Activated CD4-positive, alpha-beta T cell treated with anti-CD3 and anti-CD28 coated beads, Interleukin-2, amount 50 U/mL, for 16 hours (primary cell): ENCODE measurements around the gene FAM200A.
"Not testable (repeated sequence)": the region's sequence is repeated elsewhere in the genome, so short reads cannot be mapped to it uniquely, and the experiment has no call there.

ENCODE experiments used
- DNase-seq: peaks from one replicate; pipeline ENCODE4 v3.0.0-alpha.2; 2020

Gene FAM200A

GRCh38 chr7:99551767-99552463, at the start of gene FAM200A:
Gene FAM200A (minus strand): TSS chr7:99552114. CDS start chr7:99548407, 3,707 bp downstream.
- peak; percentile 88 for DNase-seq

DNA sequence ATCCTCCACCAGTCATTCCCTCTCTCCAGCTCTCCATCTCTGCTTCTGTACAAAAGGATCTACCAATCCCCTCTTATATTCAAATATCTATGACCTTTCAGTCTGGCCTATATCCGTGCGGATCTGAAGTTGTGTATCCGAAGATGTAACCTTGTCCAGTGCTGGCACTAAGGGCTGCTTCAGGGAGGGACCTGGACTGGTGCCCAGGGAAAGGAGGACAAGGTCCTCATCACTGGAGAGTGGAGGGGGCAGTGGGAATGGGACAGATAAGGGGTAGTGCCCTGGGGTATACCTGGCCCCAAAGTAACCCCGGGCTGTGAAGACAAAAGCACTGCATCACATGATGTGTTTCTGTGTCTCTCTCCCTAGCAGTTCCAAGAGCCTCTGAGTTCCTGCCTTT, 47.9 kb upstream of the FAM200A start:
- DNase-seq, result no peak

DNA sequence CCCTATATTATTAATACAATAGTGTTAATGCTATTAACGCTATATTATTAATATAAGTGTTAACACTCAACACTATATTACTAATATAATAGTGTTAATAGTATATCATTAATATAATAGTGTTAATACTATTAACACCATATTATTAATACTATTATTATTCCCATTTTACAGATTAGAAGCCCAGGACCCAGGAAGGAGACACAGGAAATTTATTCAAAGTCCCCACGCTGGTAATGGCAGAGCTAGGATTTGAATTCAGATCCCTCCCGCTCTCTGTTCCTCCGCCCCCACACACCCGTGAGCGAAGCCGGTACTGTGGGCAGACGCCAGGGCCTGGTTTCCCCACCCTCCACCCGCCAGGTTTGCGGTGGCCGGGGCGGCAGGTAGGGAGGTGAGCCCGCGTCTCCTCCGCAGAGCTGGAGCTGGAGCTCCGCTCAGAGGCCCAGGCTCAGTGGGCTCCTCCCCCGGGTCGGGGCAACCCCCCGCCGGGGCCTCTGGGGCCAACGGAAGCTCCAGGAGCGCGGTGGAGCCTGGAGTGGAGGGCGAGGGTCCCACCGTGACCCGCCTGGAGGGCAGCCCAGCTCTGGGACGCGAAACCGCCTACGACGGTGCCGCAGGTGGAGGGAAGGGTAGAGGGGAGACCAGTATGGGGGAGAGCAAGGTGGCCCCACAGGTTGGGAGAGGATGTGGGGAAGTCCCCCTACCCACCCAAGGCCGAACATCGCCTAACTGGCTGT, 46.0 kb upstream of the FAM200A start, which contains the start of gene TMEM225B:
TSS of gene TMEM225B (plus strand) at position 506 of the 740 bp plus-strand sequence. CDS start 6,122 bp downstream, outside the sequence.
- no peak for DNase-seq

DNA sequence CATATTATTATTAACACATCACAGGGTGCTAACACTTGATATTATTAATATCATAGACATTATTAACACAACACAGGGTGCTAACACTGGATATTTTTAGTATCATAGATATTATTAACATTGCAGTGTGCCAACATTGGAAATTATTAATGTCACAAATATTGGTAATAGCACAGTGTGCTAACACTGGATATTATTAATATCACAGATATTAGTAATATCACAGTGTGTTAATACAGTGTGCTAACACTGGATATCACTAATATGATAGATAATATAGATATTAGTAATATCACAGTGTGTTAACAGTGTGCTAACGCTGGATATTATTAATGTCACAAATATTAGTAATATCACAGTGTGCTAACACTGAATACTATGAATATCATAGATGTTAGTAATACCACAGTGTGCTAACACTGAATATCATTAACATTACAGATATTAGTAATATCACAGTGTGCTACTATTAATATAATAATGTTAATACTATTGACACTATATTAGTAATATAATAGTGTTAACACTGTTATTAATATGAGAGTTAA, 44.6 kb upstream of the FAM200A start:
- DNase-seq, result no peak

GRCh38 chr7:99594948-99595745, 43.2 kb upstream of the FAM200A start:
- DNase-seq, result no peak

- no peak for DNase-seq
These were observed 37.0 kb upstream of the FAM200A start for GRCh38 chr7:99588868-99589267.

- not testable (repeated sequence) for DNase-seq
These were observed 28.9 kb upstream of the FAM200A start for GRCh38 chr7:99580778-99581332.

GRCh38 chr7:99579956-99580777, 28.3 kb upstream of the FAM200A start:
- peak; percentile 24 for DNase-seq

- no peak for DNase-seq
These were observed 27.5 kb upstream of the FAM200A start for GRCh38 chr7:99579281-99579955.

- DNase-seq, result no peak
These were observed 24.3 kb upstream of the FAM200A start for GRCh38 chr7:99576251-99576650.

GRCh38 chr7:99573257-99573656, 21.3 kb upstream of the FAM200A start:
- DNase-seq, result no peak

DNA sequence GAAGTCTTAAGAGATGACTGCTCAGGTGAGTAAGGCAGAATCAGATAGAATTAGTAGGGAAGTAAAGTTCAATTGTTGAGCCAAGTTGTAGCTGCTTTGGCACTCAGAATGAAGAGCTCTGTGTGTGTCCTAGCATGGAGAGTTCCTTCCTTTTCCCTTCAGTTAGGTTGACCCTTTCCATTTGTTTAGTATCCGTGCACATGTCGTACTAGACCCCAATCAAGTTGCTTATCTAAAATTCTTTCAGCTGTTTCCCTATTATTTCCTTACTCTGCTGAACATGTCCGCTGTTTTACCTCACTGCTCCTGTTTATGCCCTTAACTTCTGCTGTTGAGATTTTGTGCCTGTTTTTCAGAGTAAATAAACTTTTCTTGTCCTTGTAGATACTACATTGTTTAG, 19.9 kb upstream of the FAM200A start:
- DNase-seq, result no peak

GRCh38 chr7:99568770-99569169, 16.9 kb upstream of the FAM200A start:
- not testable (repeated sequence) for DNase-seq

- DNase-seq, result no peak
These were observed 11.7 kb upstream of the FAM200A start for GRCh38 chr7:99563650-99564049.

DNA sequence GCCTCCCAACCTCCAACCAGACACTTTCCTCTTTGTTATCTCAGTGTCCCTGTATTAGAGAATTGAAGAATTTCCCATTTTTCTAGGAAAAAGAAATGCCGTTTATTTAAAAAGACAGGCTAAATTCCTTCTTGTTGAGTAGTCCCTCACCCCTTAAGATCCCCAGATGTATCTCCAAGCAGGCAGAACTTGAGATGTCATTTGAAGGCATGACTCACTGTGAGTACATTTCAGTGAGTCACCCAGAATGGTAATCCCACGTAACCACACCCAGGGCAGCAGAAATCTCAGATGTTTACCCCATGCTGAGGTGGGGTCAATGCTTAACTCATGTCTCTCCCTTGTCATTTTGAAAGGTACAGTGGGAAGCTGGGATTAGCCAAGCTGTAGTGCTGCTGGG, 10.9 kb upstream of the FAM200A start:
- DNase-seq, result peak; percentile 69

DNA sequence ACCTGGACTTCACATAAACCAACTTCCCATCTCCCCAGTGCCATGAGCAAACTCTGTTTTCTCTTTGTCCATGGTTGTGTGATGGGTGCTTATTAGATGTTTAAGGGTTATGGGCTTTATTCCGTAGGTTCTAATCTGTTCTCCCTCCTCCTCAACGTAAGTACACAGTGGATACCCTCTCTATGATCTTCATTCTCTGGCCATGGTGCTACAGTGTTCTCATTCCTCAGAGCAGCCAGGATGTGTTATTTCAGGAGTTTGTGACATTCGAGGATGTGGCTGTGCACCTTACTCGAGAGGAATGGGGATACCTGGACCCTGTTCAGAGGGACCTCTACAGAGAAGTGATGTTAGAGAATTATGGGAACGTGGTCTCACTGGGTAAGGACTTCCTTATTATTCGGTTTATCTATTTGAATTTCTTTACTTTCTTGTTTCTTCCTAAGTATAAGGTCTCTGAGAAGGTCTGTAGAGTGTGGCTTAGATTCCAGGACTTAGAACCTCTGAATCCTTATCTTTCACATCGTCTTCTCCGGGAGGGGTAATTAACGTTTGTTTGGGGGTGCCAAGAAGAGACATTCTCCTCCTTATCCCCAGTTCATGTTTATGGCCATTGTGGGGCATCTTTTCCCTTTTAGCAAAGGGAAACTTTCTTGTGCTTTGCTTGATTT, 10.3 kb upstream of the FAM200A start:
- DNase-seq, result no peak

DNA sequence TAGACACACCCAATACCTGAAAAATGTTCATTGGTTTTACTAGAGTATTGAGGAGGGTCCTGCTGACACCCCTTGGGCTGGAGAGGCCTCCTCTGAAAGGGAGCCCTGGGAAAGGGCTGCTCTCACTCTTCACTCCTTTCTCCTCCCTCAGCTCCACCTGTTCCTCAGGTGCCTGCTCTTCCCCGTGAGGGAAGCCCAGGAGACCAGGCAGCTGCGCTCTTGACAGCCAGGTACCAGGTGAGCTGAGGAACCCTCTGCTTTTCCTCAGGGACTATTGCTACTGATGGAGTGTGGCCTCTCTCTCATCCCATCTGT, 9.8 kb upstream of the FAM200A start:
- DNase-seq, result no peak

- DNase-seq, result no peak
These were observed 9.2 kb upstream of the FAM200A start for GRCh38 chr7:99560834-99561736.

DNA sequence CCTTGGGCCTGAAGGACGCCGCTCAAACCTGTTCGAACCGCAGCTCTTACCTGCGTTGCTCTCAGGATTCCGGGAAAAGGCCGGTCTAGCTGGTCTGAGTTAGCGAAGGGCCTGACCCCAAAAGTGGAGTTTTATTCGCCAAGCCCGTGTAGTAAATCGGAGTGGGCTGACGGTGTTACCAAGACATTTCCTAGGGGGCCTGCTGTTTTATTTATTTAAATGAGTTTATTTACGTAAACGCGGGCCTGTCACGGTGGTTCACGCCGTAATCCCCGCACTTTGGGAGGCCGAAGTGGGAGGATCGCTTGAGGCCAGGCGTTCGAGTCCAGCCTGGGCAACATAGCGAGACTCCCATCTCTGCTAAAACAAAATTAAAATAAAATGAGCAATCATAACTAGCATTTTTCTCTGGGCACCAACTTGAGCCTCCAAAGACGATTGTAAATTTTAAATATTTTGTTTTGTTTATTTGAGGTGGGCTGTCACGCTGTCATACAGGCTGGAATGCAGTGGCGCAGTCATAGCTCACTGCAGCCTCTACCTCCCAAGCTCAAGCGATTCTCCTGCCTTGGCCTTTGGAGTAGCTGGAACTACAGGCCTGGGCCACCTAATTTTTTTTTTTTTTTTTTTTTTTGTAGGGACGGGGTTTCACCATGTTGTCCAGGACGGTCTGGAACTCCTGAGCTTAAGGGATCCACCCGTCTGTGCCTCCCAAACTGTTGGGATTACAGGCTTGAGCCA, 7.4 kb upstream of the FAM200A start:
- DNase-seq, result peak; percentile 24
